ENCODE data around the gene PCDH9. TPM values are rescaled to one million over a fixed set of nuclear protein-coding genes. Genes with fewer than 3 reads are reported as not detected.

Gene PCDH9
- total RNA-seq, 1 donor from 2014 or later, result 14.7 TPM

- no peak for DNase-seq
- H3K4me3 ChIP-seq, result no peak overlapping the region
- H3K9me3 ChIP-seq (replicated peaks), result no peaks in the 10 kb centered on the region
- no peaks in the 10 kb centered on the region for H3K4me1 ChIP-seq
- no peak for TF ChIP-seq CTCF (IDR thresholded peaks at IDR 0.05; ENCODE audit: borderline replicate concordance)
- no peaks in the 10 kb centered on the region for H3K36me3 ChIP-seq
- intact Hi-C loops (cut with micrococcal nuclease), result no loop called here
- H3K27me3 ChIP-seq (ENCODE audit: low read depth), result no peaks in the 10 kb centered on the region
- no peak overlapping the region for H3K27ac ChIP-seq (replicated peaks)
Measured at GRCh38 chr13:67018775-67019174, 211.4 kb downstream of the PCDH9 start.

- Histone ChIP-seq H3K4me1 (no peaks in the 10 kb centered on the region), H3K4me3 (no peak overlapping the region), H3K27me3 (ENCODE audit: low read depth) (no peaks in the 10 kb centered on the region), H3K36me3 (no peaks in the 10 kb centered on the region), H3K27ac (replicated peaks) (no peak overlapping the region), H3K9me3 (replicated peaks) (no peaks in the 10 kb centered on the region)
- intact Hi-C loops (cut with micrococcal nuclease), result no loop called here
- TF ChIP-seq CTCF (IDR thresholded peaks at IDR 0.05; ENCODE audit: borderline replicate concordance), result no peak
- DNase-seq, result no peak
Measured at GRCh38 chr13:67017276-67017675, 212.9 kb downstream of the PCDH9 start.

GRCh38 chr13:67015976-67016600 is 214.0 kb downstream of the PCDH9 start:
- Histone ChIP-seq H3K9me3 (replicated peaks) (no peaks in the 10 kb centered on the region), H3K27me3 (ENCODE audit: low read depth) (no peaks in the 10 kb centered on the region), H3K36me3 (no peaks in the 10 kb centered on the region), H3K27ac (replicated peaks) (no peak overlapping the region), H3K4me1 (no peaks in the 10 kb centered on the region), H3K4me3 (no peak overlapping the region)
- DNase-seq, result no peak
- intact Hi-C loops (cut with micrococcal nuclease), result no loop called here
- TF ChIP-seq CTCF (IDR thresholded peaks at IDR 0.05; ENCODE audit: borderline replicate concordance), result no peak

- DNase-seq, result no peak
- Histone ChIP-seq H3K36me3 (no peaks in the 10 kb centered on the region), H3K27ac (replicated peaks) (no peak overlapping the region), H3K9me3 (replicated peaks) (no peaks in the 10 kb centered on the region), H3K27me3 (ENCODE audit: low read depth) (no peaks in the 10 kb centered on the region), H3K4me3 (no peak overlapping the region), H3K4me1 (no peaks in the 10 kb centered on the region)
- intact Hi-C loops (cut with micrococcal nuclease), result no loop called here
- no peak for TF ChIP-seq CTCF (IDR thresholded peaks at IDR 0.05; ENCODE audit: borderline replicate concordance)
Measured at GRCh38 chr13:67014399-67014798, 215.7 kb downstream of the PCDH9 start.

GRCh38 chr13:67013709-67014108 is 216.4 kb downstream of the PCDH9 start:
- no peak for DNase-seq
- no peak overlapping the region for H3K4me3 ChIP-seq
- no peak for TF ChIP-seq CTCF (IDR thresholded peaks at IDR 0.05; ENCODE audit: borderline replicate concordance)
- no peaks in the 10 kb centered on the region for H3K9me3 ChIP-seq (replicated peaks)
- intact Hi-C loops (cut with micrococcal nuclease), result no loop called here
- H3K27ac ChIP-seq (replicated peaks), result no peak overlapping the region
- H3K36me3 ChIP-seq, result no peaks in the 10 kb centered on the region
- H3K27me3 ChIP-seq (ENCODE audit: low read depth), result no peaks in the 10 kb centered on the region
- no peaks in the 10 kb centered on the region for H3K4me1 ChIP-seq
